H1 (cell line): ENCODE data around the gene TTBK1. TPM values are rescaled to one million over a fixed set of nuclear protein-coding genes. Genes with fewer than 3 reads are reported as not detected.

Experiments
- CTCF ChIA-PET: fragments of 300-600 bp; sonication (Branson Sonifier 250); formaldehyde crosslinking; loops from one replicate; lab custom pipeline; 2021; ENCODE audit not compliant: partially characterized antibody; lab: Charles Lee
- POLR2A ChIA-PET: fragments of 300-600 bp; sonication (Branson Sonifier 250); formaldehyde crosslinking; loops from one replicate; lab custom pipeline; 2021; ENCODE audit warnings: inconsistent platforms; ENCODE audit not compliant: partially characterized antibody; lab: Charles Lee
- DNase-seq, 2 experiments: peaks; one replicate each; pipeline versions ENCODE4 v3.0.0 to v3.0.0-alpha.2; 2010 to 2022; ENCODE audit warnings: low spot score in 2 of 2, low read depth in 1 of 2, mixed read lengths in 1 of 2
- FAIRE-seq: peaks from 2 replicates; lab custom pipeline; 2011; peaks lifted over from hg19 to GRCh38; lab: Jason Lieb, UNC
- H2AFZ ChIP-seq: 2 replicates; pipeline ENCODE4 v1.8.1; 2012; ENCODE audit warnings: low read length, inconsistent platforms
- H2AK5ac ChIP-seq: 2 replicates; pipeline ENCODE4 v1.6.1; 2013; ENCODE audit warnings: low read depth, low read length
- H2BK120ac ChIP-seq: replicated peaks from 2 replicates; pipeline ENCODE3; 2013; ENCODE audit warnings: low read depth, low read length, inconsistent platforms
- H2BK12ac ChIP-seq: 2 replicates; pipeline ENCODE4 v1.6.1; 2013; ENCODE audit warnings: low read depth, low read length
- H2BK15ac ChIP-seq: 2 replicates; pipeline ENCODE4 v1.6.1; 2013; ENCODE audit warnings: low read length
- H2BK20ac ChIP-seq: 2 replicates; pipeline ENCODE4 v1.6.1; 2013; ENCODE audit warnings: low read length
- H2BK5ac ChIP-seq: 2 replicates; pipeline ENCODE4 v1.6.1; 2013; ENCODE audit warnings: low read depth, low read length
- H3K14ac ChIP-seq: 2 replicates; pipeline ENCODE4 v1.6.1; 2013; ENCODE audit warnings: inconsistent platforms; ENCODE audit not compliant: insufficient read length
- H3K18ac ChIP-seq: 2 replicates; pipeline ENCODE4 v1.6.1; 2013; ENCODE audit warnings: low read length; ENCODE audit errors: extremely low read depth
- H3K23ac ChIP-seq: 2 replicates; pipeline ENCODE4 v1.6.1; 2013; ENCODE audit warnings: inconsistent platforms; ENCODE audit not compliant: insufficient read length
- H3K23me2 ChIP-seq: 2 replicates; pipeline ENCODE4 v1.6.1; 2013; ENCODE audit warnings: low read depth, low read length
- H3K27ac ChIP-seq: 2 replicates; pipeline ENCODE4 v1.6.1; 2011; ENCODE audit warnings: low read depth, low read length, inconsistent platforms
- H3K27me3 ChIP-seq, 4 experiments: replicated peaks in 1 of 4; 1 replicate in 1 of 4; 2 replicates in 3 of 4; pipeline versions ENCODE4 v1.6.1 to v1.8.1; 2011 to 2013; ENCODE audit warnings: low read length in 3 of 4, mild to moderate bottlenecking in 3 of 4, inconsistent platforms in 2 of 4, mixed read lengths in 2 of 4, moderate library complexity in 1 of 4; ENCODE audit not compliant: control insufficient read depth in 3 of 4, insufficient read depth in 3 of 4; ENCODE audit errors: extremely low read depth in 1 of 4
- H3K36me3 ChIP-seq, 4 experiments: 2 replicates each; pipeline versions ENCODE4 v1.6.1 to v1.8.1; 2011 to 2013; ENCODE audit warnings: mild to moderate bottlenecking in 4 of 4, low read length in 3 of 4, moderate library complexity in 2 of 4, control low read depth in 1 of 4, inconsistent platforms in 1 of 4; ENCODE audit not compliant: insufficient read depth in 4 of 4, control insufficient read depth in 2 of 4
- H3K4ac ChIP-seq: replicated peaks from 2 replicates; pipeline ENCODE3; 2013; ENCODE audit warnings: low read length, low read depth, mixed read lengths, inconsistent platforms; ENCODE audit not compliant: insufficient read length
- H3K4me1 ChIP-seq, 4 experiments: replicated peaks in 1 of 4; 1 replicate in 1 of 4; 2 replicates in 3 of 4; pipeline versions ENCODE4 v1.6.1 to v1.8.1; 2011 to 2013; ENCODE audit warnings: low read length in 3 of 4, inconsistent platforms in 2 of 4, mixed read lengths in 1 of 4; ENCODE audit not compliant: insufficient read depth in 4 of 4, control insufficient read depth in 3 of 4
- H3K4me2 ChIP-seq, 2 experiments: 2 replicates each; pipeline versions ENCODE4 v1.6.1 to v1.8.1; 2011 to 2013; ENCODE audit warnings: low read depth in 2 of 2, low read length in 2 of 2, control low read depth in 1 of 2, inconsistent platforms in 1 of 2, mild to moderate bottlenecking in 1 of 2; ENCODE audit not compliant: insufficient read depth in 1 of 2
- H3K4me3 ChIP-seq, 4 experiments: fragments of 200-600, 300-600 bp in 1 of 4; sonication (generic), shearing (Covaris generic), sonication (Bioruptor Twin) in 1 of 4; 2 replicates each; pipeline versions ENCODE4 v1.5.1 to v1.8.1; 2011 to 2016; ENCODE audit warnings: low read length in 4 of 4, low read depth in 3 of 4, control low read depth in 2 of 4, inconsistent platforms in 2 of 4, mild to moderate bottlenecking in 2 of 4, mixed read lengths in 1 of 4, moderate library complexity in 1 of 4; ENCODE audit not compliant: insufficient read depth in 2 of 4; ENCODE audit errors: extremely low read depth in 1 of 4
- H3K56ac ChIP-seq: replicated peaks from 2 replicates; pipeline ENCODE3; 2013; ENCODE audit warnings: low read depth, mild to moderate bottlenecking, mixed read lengths, low read length, inconsistent platforms; ENCODE audit not compliant: insufficient read length
- H3K79me1 ChIP-seq: 2 replicates; pipeline ENCODE4 v1.6.1; 2013; ENCODE audit warnings: low read depth, low read length, control low read depth
- H3K79me2 ChIP-seq, 2 experiments: 2 replicates each; pipeline versions ENCODE4 v1.6.1 to v1.8.1; 2012 to 2013; ENCODE audit warnings: low read length in 2 of 2, mild to moderate bottlenecking in 2 of 2, inconsistent platforms in 1 of 2; ENCODE audit not compliant: insufficient read depth in 2 of 2, control insufficient read depth in 1 of 2
- H3K9ac ChIP-seq, 4 experiments: replicated peaks in 1 of 4; 1 replicate in 1 of 4; 2 replicates in 3 of 4; pipeline versions ENCODE4 v1.6.1 to v1.8.1; 2011 to 2013; ENCODE audit warnings: low read depth in 3 of 4, low read length in 3 of 4, control low read depth in 2 of 4, mild to moderate bottlenecking in 2 of 4, moderate library complexity in 2 of 4, inconsistent platforms in 1 of 4; ENCODE audit errors: extremely low read depth in 1 of 4
- H3K9me3 ChIP-seq, 2 experiments: 2 replicates each; pipeline versions ENCODE4 v1.6.1 to v1.8.1; 2012 to 2013; ENCODE audit warnings: mild to moderate bottlenecking in 2 of 2, moderate library complexity in 2 of 2, control low read depth in 1 of 2, inconsistent platforms in 1 of 2, low read depth in 1 of 2, low read length in 1 of 2, mixed read lengths in 1 of 2; ENCODE audit not compliant: insufficient read depth in 2 of 2
- H4K20me1 ChIP-seq, 2 experiments: replicated peaks in 1 of 2; 2 replicates each; pipeline versions ENCODE3 to v1.8.1; 2011 to 2013; ENCODE audit warnings: inconsistent platforms in 2 of 2, low read length in 2 of 2, mild to moderate bottlenecking in 1 of 2; ENCODE audit not compliant: insufficient read depth in 2 of 2, control insufficient read depth in 1 of 2
- H4K5ac ChIP-seq: 2 replicates; pipeline ENCODE4 v1.6.1; 2013; ENCODE audit warnings: low read length, low read depth, mixed read lengths, inconsistent platforms; ENCODE audit not compliant: insufficient read length
- H4K8ac ChIP-seq: 2 replicates; pipeline ENCODE4 v1.8.0; 2013; ENCODE audit warnings: mild to moderate bottlenecking, moderate library complexity, low read length, inconsistent platforms; ENCODE audit not compliant: insufficient read depth; ENCODE audit errors: extremely low read depth
- H4K91ac ChIP-seq: replicated peaks from 2 replicates; pipeline ENCODE3; 2013; ENCODE audit warnings: low read length, mixed read lengths, inconsistent platforms; ENCODE audit not compliant: insufficient read length
- BCL11A ChIP-seq, 2 experiments: IDR thresholded peaks; one replicate each; pipeline ENCODE4 v1.6.1; 2011; ENCODE audit warnings: low read depth in 2 of 2, low read length in 2 of 2, mild to moderate bottlenecking in 2 of 2
- CEBPB ChIP-seq: IDR thresholded peaks from 2 replicates; pipeline ENCODE4 v1.6.1; 2012; ENCODE audit warnings: low read depth, low read length
- CHD2 ChIP-seq: IDR thresholded peaks from 2 replicates; pipeline ENCODE4 v1.6.1; 2012; ENCODE audit warnings: low read length, improper control_type of control experiment
- E2F6 ChIP-seq: IDR thresholded peaks from 2 replicates; pipeline ENCODE4 v1.6.1; 2012; ENCODE audit warnings: inconsistent platforms
- KDM1A ChIP-seq: fragments of 200-600, 300-600 bp; sonication (generic); IDR thresholded peaks from 2 replicates; pipeline ENCODE4 v1.7.1; 2016; ENCODE audit warnings: mild to moderate bottlenecking, low read length, borderline replicate concordance
- POU5F1 ChIP-seq: IDR thresholded peaks from 2 replicates; pipeline ENCODE4 v1.6.1; 2011; ENCODE audit warnings: low read depth, mild to moderate bottlenecking, low read length, moderate library complexity
- RBBP5 ChIP-seq: IDR thresholded peaks from 2 replicates; pipeline ENCODE4 v1.7.1; 2012; ENCODE audit warnings: low read depth, mild to moderate bottlenecking, inconsistent platforms, low read length, moderate library complexity, borderline replicate concordance
- SAP30 ChIP-seq: fragments of 300-600 bp; sonication (generic); IDR thresholded peaks from 2 replicates; pipeline ENCODE4 v1.7.1; 2012; ENCODE audit warnings: low read length, moderate library complexity, mild to moderate bottlenecking, inconsistent platforms; ENCODE audit not compliant: insufficient read depth, insufficient replicate concordance
- SIN3A ChIP-seq, 2 experiments: IDR thresholded peaks in 1 of 2; conservative IDR thresholded peaks in 1 of 2; 2 replicates each; pipeline ENCODE4 v1.6.1; 2011 to 2012; ENCODE audit warnings: low read length in 2 of 2, improper control_type of control experiment in 1 of 2, low read depth in 1 of 2, mild to moderate bottlenecking in 1 of 2
- SIX5 ChIP-seq: IDR thresholded peaks from 2 replicates; pipeline ENCODE4 v1.6.1; 2011; ENCODE audit warnings: mild to moderate bottlenecking, low read depth, low read length
- SP2 ChIP-seq: IDR thresholded peaks from 2 replicates; pipeline ENCODE4 v1.6.1; 2012; ENCODE audit warnings: mild to moderate bottlenecking, low read length, inconsistent platforms
- SP4 ChIP-seq: IDR thresholded peaks from 2 replicates; pipeline ENCODE4 v1.6.1; 2012; ENCODE audit warnings: low read length, inconsistent platforms
- TAF1 ChIP-seq: IDR thresholded peaks from 2 replicates; pipeline ENCODE4 v1.6.1; 2011; ENCODE audit warnings: mild to moderate bottlenecking, low read depth, low read length
- TCF12 ChIP-seq: IDR thresholded peaks from 2 replicates; pipeline ENCODE4 v1.6.1; 2011; ENCODE audit warnings: low read depth, mild to moderate bottlenecking, low read length
- YY1 ChIP-seq: IDR thresholded peaks from 2 replicates; pipeline ENCODE4 v1.6.1; 2011; ENCODE audit warnings: low read depth, mild to moderate bottlenecking, low read length
- WGBS, 2 experiments: shearing (Covaris generic) in 1 of 2; methylation state at CpG; one replicate each; pipeline versions ENCODE4 v1.1.6 to v1.1.7; 2013 to 2015; ENCODE audit warnings: low lambda C conversion rate in 2 of 2, mixed read lengths in 2 of 2, inconsistent platforms in 1 of 2, low coverage in 1 of 2, missing lambda C conversion rate in 1 of 2; ENCODE audit not compliant: insufficient replicate concordance in 2 of 2, insufficient coverage in 1 of 2, insufficient read length in 1 of 2; ENCODE audit errors: extremely low coverage in 1 of 2, missing lambda C conversion rate in 1 of 2; 5-methylcytosine and 5-hydroxymethylcytosine counted together
- polyA plus RNA-seq, 7 experiments: library from polyadenylated mRNA; depleted of rRNA in 3 of 7; stranded (reverse) in 5 of 7; unstranded in 2 of 7; fragments of >200 nt in 5 of 7; fragments of 200-250 nt in 2 of 7; gene quantifications; 1 replicate in 5 of 7; 2 replicates in 1 of 7; 4 replicates in 1 of 7; pipeline versions ENCODE4 v1.2.1 to v1.2.3, GENCODE V29; 2011 to 2013; ENCODE audit warnings: missing spikeins in 2 of 7, mixed read lengths in 2 of 7
- total RNA-seq: library from RNA; stranded (reverse); fragmentation: NEBNext Ultra II Directional; extraction: Animal tissue kit (Norgen Biotek cat#: 25700); gene quantifications from 2 replicates; pipeline ENCODE4 v1.2.1, GENCODE V29; 2021

TTBK1 gene
- total and polyA plus RNA-seq, 2 of the 8 experiments (the other 6 are each of a cell fraction or from before 2014, with no cell fraction given) = 0.53 to 1.6 TPM

- DNase-seq (no peak), FAIRE-seq (no peak)
- H4K5ac ChIP-seq = no peak overlapping the region
- H4K8ac ChIP-seq = no peak overlapping the region; the same call in 1 of the 2 replicates
- H2BK12ac ChIP-seq = no peak overlapping the region
- no peak overlapping the region for H3K56ac ChIP-seq
- no peak overlapping the region for H2AK5ac ChIP-seq
- H3K4me1 ChIP-seq = no peaks in the 10 kb centered on the region; a peak in 1 of 7 replicates
- H3K27ac ChIP-seq = no peak overlapping the region
- no peak overlapping the region for H3K4ac ChIP-seq
- H3K23ac ChIP-seq = no peak overlapping the region
- H3K79me2 ChIP-seq = no peaks in the 10 kb centered on the region
- ChIA-PET POLR2A (interaction anchor here (1.0 to 2.1 kb wide), 5 partner anchors 10 to 46 kb away, joined by 3 to 16 read pairs (median 4); partner anchors contain the start of gene DNPH1), CTCF (interaction anchor here (0.5 to 4.9 kb wide), 3 partner anchors 13 to 302 kb away, joined by 3 to 33 read pairs (median 3); partner anchors contain the start of gene DNPH1)
- no peak overlapping the region for H2BK20ac ChIP-seq
- H3K18ac ChIP-seq = no peak overlapping the region
- H3K23me2 ChIP-seq = no peaks in the 10 kb centered on the region
- H3K4me2 ChIP-seq = no peak overlapping the region
- H3K36me3 ChIP-seq = no peaks in the 10 kb centered on the region
- H3K4me3 ChIP-seq = no peak overlapping the region
- no peak overlapping the region for H4K91ac ChIP-seq
- no peaks in the 10 kb centered on the region for H3K27me3 ChIP-seq
- no peak overlapping the region; a peak in 1 of 7 replicates for H3K9ac ChIP-seq
- no peak overlapping the region for H2BK120ac ChIP-seq
- no peak overlapping the region for H2BK15ac ChIP-seq
- no peak overlapping the region for H2AFZ ChIP-seq
- H3K14ac ChIP-seq = no peak overlapping the region
- WGBS, 2 experiments = 90% methylated on average over 12 of the region's 12 CpGs; no CpG with 5 or more reads in 1 of the 2 experiments
- no peaks in the 10 kb centered on the region for H3K9me3 ChIP-seq
- H3K79me1 ChIP-seq = 0 out of 2 replicates have a peak, but pooled peaks cover 2% of the 10 kb centered on the region
- peaks cover 3% of the 10 kb centered on the region in 2 experiments for H4K20me1 ChIP-seq
- H2BK5ac ChIP-seq = no peak overlapping the region
- TF ChIP-seq SP4 = no peak
- no peak for TF ChIP-seq CEBPB
- no peak for TF ChIP-seq SAP30
- TF ChIP-seq SIN3A (conservative IDR thresholded peaks at IDR 0.05 in 1 of 2, IDR thresholded peaks at IDR 0.05 in 1 of 2; ENCODE audit: low read depth in 1 of 2, low read length in 2 of 2) = no peak
- TF ChIP-seq TCF12 = no peak
- no peak for TF ChIP-seq CHD2
- TF ChIP-seq BCL11A (IDR thresholded peaks at IDR 0.05; ENCODE audit: low read depth in 2 of 2, low read length in 2 of 2) = no peak
- TF ChIP-seq SP2 = no peak
- no peak for TF ChIP-seq E2F6
- no peak for TF ChIP-seq TAF1
- no peak for TF ChIP-seq POU5F1
- no peak for TF ChIP-seq KDM1A
- TF ChIP-seq SIX5 = no peak
- TF ChIP-seq YY1 = no peak
- TF ChIP-seq RBBP5 = no peak
These were observed 27.1 kb upstream of the TTBK1 start for GRCh38 chr6:43216200-43216599.
